ENCODE measurements around the gene NPB. TPM values are rescaled to one million over a fixed set of nuclear protein-coding genes. Genes with fewer than 3 reads are reported as not detected.

NPB gene
- polyA plus RNA-seq, 1 donor (not counting 4 experiments of a cell fraction or from before 2014, with no cell fraction given) = not detected

- H3K4me2 ChIP-seq (ENCODE audit: control insufficient read depth, extremely low read depth, insufficient read depth, low read depth, low read length) = peak overlapping the region; percentile 94
- H3K4me1 ChIP-seq (ENCODE audit: control insufficient read depth, extremely low read depth, insufficient read depth, low read length) = peaks cover 30% of the 10 kb centered on the region
- H3K79me2 ChIP-seq (ENCODE audit: control insufficient read depth, insufficient read depth, low read length) = peaks cover 35% of the 10 kb centered on the region
- H3K9me1 ChIP-seq (ENCODE audit: control insufficient read depth, extremely low read depth, insufficient read depth, low read length) = peaks cover 3% of the 10 kb centered on the region
- dilution Hi-C loops (cut with MboI; ENCODE audit: extremely low pct_ligation_motif_present, low sequenced_read_pairs) = no loop called here
- H3K9ac ChIP-seq (ENCODE audit: control insufficient read depth, extremely low read depth, insufficient read depth, low read length) = peak overlapping the region; percentile 94
- H4K20me1 ChIP-seq (ENCODE audit: control insufficient read depth, extremely low read depth, insufficient read depth, low read length) = peaks cover 12% of the 10 kb centered on the region
- H3K4me3 ChIP-seq (ENCODE audit: control insufficient read depth in 2 of 3, extremely low read depth in 1 of 3, insufficient read depth in 2 of 3, low read depth in 1 of 3, low read length in 3 of 3) = peak overlapping the region; percentile 79 to 94 (median 91)
- DNase-seq (ENCODE audit: low read depth, low spot score) (no peak), FAIRE-seq (no peak)
- H3K27ac ChIP-seq (ENCODE audit: control insufficient read depth, insufficient read depth, low read length) = peak overlapping the region; percentile 88
- TF ChIP-seq CTCF (optimal IDR thresholded peaks at IDR 0.05 in 1 of 3, IDR thresholded peaks at IDR 0.05 in 1 of 3, conservative IDR thresholded peaks at IDR 0.05 in 1 of 3; ENCODE audit: extremely low read depth in 1 of 3, insufficient read depth in 2 of 3, low read length in 3 of 3) = peak; percentile 43 to 67 (median 59)
- TF ChIP-seq EZH2 (IDR thresholded peaks at IDR 0.05; ENCODE audit: low read length) = no peak
- no peaks in the 10 kb centered on the region for H3K27me3 ChIP-seq (ENCODE audit: control insufficient read depth, extremely low read depth, insufficient read depth, low read length)
- peaks cover 12 to 21% of the 10 kb centered on the region in 2 experiments for H3K36me3 ChIP-seq (ENCODE audit: control insufficient read depth in 2 of 2, extremely low read depth in 1 of 2, insufficient read depth in 2 of 2, low read length in 2 of 2)
- no peaks in the 10 kb centered on the region for H3K9me3 ChIP-seq (ENCODE audit: control insufficient read depth, low read depth, low read length)
- H2AFZ ChIP-seq (ENCODE audit: control insufficient read depth, low read length) = no peak overlapping the region
Observed at GRCh38 chr17:81869221-81870130, 32.6 kb upstream of the NPB start.

GRCh38 chr17:81870131-81870980, 31.7 kb upstream of the NPB start:
- no peaks in the 10 kb centered on the region for H3K9me3 ChIP-seq (ENCODE audit: control insufficient read depth, low read depth, low read length)
- FAIRE-seq = no peak
- H3K4me2 ChIP-seq (ENCODE audit: control insufficient read depth, extremely low read depth, insufficient read depth, low read depth, low read length) = peak overlapping the region; percentile 94
- no peak for DNase-seq (ENCODE audit: low read depth, low spot score)
- H3K9ac ChIP-seq (ENCODE audit: control insufficient read depth, extremely low read depth, insufficient read depth, low read length) = peak overlapping the region; percentile 94
- H3K36me3 ChIP-seq (ENCODE audit: control insufficient read depth in 2 of 2, extremely low read depth in 1 of 2, insufficient read depth in 2 of 2, low read length in 2 of 2) = peaks cover 12 to 16% of the 10 kb centered on the region in 2 experiments
- H3K4me3 ChIP-seq (ENCODE audit: control insufficient read depth in 2 of 3, extremely low read depth in 1 of 3, insufficient read depth in 2 of 3, low read depth in 1 of 3, low read length in 3 of 3) = peak overlapping the region; percentile 79 to 94 (median 91)
- no peak overlapping the region for H2AFZ ChIP-seq (ENCODE audit: control insufficient read depth, low read length)
- H3K27me3 ChIP-seq (ENCODE audit: control insufficient read depth, extremely low read depth, insufficient read depth, low read length) = no peaks in the 10 kb centered on the region
- peak overlapping the region; percentile 88 for H3K27ac ChIP-seq (ENCODE audit: control insufficient read depth, insufficient read depth, low read length)
- H4K20me1 ChIP-seq (ENCODE audit: control insufficient read depth, extremely low read depth, insufficient read depth, low read length) = peaks cover 10% of the 10 kb centered on the region
- H3K4me1 ChIP-seq (ENCODE audit: control insufficient read depth, extremely low read depth, insufficient read depth, low read length) = peaks cover 30% of the 10 kb centered on the region
- dilution Hi-C loops (cut with MboI; ENCODE audit: extremely low pct_ligation_motif_present, low sequenced_read_pairs) = no loop called here
- peaks cover 28% of the 10 kb centered on the region for H3K79me2 ChIP-seq (ENCODE audit: control insufficient read depth, insufficient read depth, low read length)
- TF ChIP-seq EZH2 (IDR thresholded peaks at IDR 0.05; ENCODE audit: low read length) = no peak
- TF ChIP-seq CTCF (optimal IDR thresholded peaks at IDR 0.05 in 1 of 3, IDR thresholded peaks at IDR 0.05 in 1 of 3, conservative IDR thresholded peaks at IDR 0.05 in 1 of 3; ENCODE audit: extremely low read depth in 1 of 3, insufficient read depth in 2 of 3, low read length in 3 of 3) = no peak
- peaks cover 3% of the 10 kb centered on the region for H3K9me1 ChIP-seq (ENCODE audit: control insufficient read depth, extremely low read depth, insufficient read depth, low read length)
